Mesenteric fat pad (tissue), 1 donor: ENCODE results near the gene SYT13. TPM values are rescaled to one million over a fixed set of nuclear protein-coding genes. Genes with fewer than 3 reads are reported as not detected.

Experiments
- DNase-seq: peaks from one replicate; pipeline ENCODE4 v3.0.0-alpha.2; 2020; ENCODE audit warnings: low spot score
- total RNA-seq: library from RNA; stranded (reverse); fragmentation: NEBNext Ultra II Directional; extraction: Animal tissue kit (Norgen Biotek cat#: 25700); gene quantifications from one replicate; pipeline ENCODE4 v1.2.1, GENCODE V29; 2021
- donor health status: DM: yes; HTN: yes; CAD: no.

SYT13 gene
- total RNA-seq, 1 donor from 2014 or later = not detected

DNA sequence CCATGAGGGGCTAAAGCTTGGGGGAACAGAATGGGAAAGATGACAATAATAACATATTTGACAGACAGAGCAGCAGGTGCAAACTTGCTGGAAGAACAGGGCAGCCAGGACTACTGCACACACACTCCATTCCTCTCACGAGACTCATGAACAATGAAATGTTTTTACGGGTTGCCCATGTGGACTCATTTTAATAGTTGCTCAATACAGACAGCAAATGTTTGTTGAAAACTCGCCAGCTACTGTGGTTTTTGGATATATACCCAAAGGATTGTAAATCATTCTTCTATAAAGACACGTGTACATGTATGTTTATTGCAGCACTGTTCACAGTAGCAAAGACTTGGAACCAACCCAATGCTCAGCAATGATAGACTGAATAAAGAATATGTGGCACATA is 10.3 kb downstream of the SYT13 start:
- DNase-seq = no peak

DNA sequence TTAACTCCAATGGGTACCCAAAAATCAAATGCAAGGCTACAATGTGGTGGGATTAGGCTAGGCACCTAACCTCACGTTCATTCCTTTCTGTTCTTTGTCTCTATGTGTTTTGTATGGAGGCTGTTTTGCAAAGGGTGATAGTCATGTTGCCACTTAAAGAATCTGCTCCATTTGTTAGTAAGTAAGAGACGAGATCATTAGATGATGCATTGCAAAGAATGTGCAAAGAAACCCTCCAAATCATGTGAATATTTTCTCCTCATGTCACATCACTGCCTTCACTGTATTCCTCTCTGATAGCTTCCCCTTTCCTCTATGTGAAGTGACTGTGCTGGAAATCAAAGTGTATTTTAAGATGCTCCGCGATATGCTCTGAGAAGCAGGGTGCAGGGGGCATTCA is 11.9 kb downstream of the SYT13 start:
- DNase-seq = no peak

DNA sequence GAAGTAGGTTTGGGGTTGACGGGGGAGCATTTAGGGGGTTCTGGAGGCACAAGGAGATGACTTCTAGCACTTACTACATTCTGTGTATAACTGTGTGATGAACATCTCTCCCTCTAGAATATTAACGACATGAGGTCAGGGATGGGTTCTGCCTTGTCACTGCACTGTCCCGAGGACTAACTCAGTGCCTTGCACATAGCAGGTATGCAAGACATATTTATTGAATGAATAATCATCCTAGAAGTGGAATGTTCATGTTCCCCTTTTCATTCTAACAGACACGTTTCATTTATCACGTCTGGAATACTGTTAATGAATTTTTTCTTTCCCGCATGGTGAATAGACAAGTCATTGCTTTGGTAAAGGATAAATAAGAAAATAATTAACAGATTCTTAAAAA is 12.6 kb downstream of the SYT13 start:
- no peak for DNase-seq

DNA sequence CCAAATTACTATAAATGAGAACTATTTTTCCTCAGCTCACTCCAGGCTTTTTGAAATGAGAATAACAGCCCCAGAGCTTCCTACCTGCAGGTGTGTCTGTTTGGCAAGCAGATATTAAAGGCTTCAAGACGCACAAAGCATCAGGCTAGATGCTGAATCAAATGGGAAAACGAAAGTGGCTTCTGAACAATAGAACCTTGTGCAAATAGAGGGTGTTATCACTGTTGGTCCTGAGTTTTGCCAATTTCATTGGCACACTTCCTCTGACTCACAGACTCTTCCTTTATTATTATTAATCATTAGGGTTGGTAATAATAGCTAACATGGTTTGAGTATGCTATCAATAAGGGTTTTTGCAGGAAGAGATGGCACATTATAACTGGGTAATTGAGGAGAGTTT is 13.4 kb downstream of the SYT13 start:
- no peak for DNase-seq

DNA sequence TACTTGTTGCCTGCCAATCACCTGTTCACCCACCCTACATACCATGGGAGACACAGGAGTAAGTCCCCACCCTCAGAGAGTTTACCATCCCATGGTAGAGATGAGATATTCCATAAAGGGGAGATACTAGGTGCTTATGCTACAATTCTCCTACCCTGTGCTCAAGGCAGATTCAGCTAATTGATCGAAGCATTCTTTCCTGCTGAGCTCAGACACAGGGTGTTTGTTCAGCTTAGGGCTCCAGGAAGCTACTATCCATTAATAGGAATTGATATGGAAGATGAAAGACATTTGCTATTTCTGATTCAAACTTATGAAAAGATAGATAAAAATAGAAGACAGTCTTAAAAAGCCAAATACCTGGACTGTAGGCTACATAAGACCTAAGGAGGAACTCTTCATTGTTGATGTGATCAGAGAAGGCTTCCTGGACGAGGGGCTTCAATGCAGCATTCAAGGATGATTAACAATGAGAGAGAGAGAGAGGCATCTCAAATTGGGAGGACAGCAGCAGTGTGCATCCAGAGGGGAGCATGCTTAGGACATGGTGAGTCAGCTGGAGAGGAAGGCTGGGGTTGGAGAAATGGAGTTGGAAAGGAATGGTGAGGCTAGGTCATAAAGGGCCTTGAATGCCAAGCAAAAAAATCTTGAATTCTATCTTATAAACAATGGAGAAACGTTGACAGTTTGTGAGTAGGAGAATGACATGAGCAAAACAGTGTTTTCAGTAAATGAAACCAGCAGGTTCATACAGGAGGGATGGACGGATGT is 15.0 kb downstream of the SYT13 start:
- DNase-seq = no peak

DNA sequence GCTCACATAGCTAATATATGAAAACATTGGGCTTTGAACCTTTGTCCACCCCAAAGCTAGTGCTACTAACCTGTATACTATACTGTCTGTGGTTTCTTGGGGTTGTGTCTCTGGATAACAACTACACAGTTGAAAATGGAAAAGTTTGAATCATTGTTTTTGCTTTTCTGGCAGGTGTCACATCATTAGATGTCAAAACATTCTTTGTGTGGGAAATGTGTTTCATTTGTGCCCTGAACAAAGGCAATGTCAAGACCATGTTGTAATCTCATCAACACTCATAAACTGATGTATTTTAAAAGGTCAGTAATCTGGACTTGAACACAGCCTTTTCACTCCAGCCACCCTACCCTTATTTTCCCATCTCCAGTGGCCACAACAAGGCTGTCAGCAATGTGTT is 16.5 kb downstream of the SYT13 start:
- no peak for DNase-seq

DNA sequence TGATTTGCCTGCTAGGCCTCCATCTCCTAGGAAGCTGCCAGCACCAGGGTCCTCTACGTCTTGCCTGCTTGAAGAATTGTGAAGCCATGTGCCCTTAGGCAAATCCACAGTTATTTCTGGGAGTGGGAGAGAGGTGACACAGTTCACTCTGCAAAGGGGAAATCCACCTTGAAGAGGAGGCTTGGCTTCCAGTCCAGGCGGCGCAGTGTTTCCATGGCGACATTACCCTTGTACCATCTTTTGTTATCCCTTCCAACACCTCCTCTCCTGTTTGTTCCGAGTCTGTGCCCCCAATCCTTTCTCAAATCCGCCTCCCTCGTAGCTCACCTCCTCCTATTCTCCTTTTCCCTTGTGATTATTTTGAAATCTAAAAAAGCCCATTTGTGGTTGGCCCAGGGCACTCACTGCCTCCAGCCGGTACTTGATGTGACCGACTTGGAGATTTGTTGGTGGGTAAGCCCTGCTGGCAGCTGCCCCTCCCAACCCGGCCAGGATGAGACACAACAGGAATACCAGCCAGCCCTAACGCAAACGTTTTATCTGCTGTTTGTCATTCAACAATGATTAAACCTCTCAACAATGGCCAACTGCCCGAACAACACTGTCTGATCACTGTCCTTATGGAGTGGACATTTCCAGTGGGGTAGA is 18.4 kb downstream of the SYT13 start:
- no peak for DNase-seq

DNA sequence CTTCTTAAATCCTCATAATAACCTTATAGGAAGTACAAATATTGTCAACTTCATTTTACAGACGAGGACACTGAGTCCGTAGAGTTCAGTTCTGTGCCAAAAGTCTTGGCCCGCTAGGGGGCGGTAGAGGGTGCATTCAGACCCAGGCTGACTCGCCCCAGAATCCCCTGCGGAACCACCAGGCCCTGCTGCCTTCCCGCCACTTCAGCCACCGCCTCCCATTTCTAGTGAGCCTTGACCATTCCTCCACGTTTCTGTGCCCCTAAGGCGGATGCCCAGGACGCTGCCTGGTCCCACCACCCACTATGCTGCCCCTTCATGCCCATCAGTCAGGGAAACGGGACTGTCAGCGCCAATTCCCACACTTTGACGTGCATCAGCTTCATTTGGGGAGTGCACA is 19.1 kb downstream of the SYT13 start:
- no peak for DNase-seq

DNA sequence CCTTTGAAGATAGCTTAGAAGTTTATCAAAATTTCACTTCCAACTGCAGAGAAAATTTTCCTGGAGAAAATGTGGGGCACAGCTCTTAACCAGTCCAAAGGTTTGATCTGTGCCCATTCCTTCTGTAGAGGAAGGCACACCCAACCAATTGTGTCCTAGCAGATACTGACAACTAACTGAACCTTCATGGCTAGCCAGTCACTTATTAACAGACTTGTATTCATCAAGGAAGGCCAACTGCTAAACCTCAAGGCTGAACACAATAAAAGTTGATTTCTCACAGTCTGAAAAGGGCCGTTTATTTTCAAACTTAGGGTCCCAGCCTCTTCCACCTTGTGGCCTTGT is 19.5 kb downstream of the SYT13 start:
- DNase-seq = no peak

DNA sequence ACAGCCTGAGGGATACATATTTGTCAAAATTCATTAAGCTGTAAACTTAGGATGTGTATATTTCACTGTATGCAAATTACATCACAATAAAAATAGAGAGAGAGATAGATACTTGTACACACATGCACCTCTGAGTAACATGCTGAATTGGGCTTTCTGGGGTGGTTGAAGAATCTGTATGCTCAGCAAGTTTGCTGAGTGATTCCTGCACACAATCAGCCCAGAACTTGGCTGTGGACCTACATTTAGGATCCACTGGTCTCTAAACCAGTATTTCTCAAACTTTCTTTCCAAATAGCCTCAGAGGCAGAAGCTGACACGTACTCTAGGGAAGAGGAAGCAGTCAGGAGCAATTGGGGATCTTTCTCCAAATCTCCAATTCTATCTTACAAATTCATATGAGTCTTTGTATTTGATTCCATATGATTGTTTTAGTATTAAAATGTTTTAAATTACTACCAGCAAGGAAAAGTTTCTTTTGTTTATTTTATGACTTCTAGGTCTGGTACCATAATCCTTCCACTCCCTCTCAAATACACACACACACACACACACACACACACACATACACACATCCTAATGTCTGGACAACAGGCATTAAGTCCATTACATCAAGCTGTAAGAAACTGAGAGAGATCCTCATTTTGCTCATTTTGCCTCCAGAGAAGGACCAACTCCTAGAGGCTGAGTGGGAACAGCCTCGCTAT is 20.0 kb downstream of the SYT13 start:
- DNase-seq = no peak

DNA sequence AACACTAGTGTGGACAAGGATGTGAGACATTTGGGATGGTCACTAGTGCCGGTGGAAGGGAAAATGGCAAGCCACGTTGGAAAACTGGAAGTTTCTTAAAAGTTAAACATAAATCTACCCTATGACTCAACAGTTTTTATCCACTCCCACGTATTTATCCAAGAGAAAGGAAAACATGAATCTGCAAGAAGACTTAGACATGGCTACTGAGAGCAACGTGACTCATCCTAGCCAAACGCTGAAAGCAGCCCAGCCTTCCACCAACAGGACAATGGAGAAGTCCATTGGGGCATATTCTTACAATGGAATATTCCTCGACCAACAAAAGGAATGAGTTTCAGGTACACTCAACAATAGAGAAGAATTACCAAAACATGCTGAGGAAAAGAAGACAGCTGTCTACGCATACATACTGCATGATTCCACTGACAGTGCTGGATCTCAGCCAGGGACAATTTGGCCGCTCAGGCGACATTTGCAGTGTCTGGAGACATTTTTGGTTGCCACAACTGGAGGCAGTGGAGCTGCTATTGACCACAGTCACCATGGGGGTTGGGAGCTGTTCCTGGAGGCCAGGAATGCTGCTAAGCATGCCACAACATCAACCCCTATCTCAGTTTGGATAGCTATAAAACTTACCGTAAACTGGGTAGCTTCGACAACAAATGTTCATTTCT is 21.2 kb downstream of the SYT13 start:
- DNase-seq = no peak

DNA sequence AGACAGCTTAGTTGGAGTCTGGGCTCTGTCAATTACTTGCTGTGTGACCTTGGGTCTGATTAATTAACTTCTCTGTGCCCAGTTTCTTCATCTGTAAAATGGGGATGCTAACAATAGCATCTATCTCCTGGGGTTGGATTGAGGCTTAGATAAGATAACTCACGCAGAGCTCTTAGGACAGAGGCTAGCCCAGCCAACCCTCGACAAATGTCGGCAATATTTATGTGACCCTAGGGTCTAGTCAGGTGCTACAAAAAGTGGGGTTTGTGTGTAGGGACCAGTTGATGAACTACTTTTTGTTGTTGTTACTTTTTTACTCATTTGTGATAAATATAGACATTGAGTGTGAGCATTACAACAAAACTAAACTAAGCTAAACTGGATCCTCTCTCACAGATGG is 22.4 kb downstream of the SYT13 start:
- no peak for DNase-seq

DNA sequence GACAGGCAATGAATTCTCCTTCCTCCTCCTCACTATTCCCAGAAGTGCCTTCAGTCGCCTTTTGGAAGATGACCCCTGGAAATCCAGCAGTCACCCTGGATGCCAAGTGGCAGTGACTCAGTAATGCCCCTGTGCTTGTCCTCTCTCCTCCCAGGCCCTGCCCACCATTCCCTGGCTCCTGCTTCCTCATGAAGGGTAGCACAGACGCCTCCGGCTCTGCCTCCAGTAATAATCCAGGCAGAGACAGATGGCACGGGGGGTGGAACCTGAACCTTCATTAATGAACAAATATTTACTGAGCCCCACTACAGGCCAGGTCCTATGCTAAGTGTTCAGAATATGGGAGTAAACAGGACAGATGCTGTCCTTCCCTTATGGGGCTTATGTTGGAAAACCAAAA is 23.2 kb downstream of the SYT13 start:
- no peak for DNase-seq

DNA sequence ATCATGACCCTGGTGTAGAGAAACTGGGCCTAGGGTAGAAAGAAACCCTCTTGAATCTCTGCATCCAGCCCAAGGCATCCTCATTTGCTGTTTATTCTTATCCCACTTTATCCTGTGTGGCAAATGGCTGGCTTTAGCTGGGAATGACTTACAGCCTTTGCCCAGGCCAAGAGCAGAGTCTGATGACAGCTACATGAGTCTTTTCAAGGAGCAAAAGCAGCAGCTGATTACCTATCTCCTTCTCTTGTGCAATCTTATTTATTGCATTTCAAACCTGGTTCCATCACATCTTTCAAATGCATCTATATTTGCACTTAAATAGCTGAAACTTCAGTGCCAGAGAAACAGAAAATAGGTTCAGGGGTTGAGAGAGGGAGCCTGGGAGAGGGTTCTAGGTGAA is 26.1 kb downstream of the SYT13 start:
- no peak for DNase-seq

DNA sequence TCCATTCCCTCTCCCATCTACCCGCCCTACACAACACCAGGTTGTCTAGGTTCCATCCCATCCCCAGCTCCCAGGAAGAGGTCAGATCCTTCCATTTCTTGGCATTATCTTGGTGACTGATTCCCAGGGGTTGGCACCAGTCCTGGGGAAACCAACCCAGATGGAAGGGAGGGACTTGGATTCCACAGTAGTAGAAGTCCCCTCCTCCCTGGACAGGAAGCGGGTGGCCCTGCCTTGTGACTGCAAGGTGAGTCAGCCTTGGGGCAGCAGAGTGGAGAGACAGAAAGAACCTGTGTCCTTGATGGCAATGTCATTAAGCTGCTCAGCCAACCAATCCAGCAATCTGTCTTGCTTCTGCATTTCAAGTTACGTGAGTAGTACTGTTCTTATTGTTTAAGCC is 26.5 kb downstream of the SYT13 start:
- DNase-seq = no peak

DNA sequence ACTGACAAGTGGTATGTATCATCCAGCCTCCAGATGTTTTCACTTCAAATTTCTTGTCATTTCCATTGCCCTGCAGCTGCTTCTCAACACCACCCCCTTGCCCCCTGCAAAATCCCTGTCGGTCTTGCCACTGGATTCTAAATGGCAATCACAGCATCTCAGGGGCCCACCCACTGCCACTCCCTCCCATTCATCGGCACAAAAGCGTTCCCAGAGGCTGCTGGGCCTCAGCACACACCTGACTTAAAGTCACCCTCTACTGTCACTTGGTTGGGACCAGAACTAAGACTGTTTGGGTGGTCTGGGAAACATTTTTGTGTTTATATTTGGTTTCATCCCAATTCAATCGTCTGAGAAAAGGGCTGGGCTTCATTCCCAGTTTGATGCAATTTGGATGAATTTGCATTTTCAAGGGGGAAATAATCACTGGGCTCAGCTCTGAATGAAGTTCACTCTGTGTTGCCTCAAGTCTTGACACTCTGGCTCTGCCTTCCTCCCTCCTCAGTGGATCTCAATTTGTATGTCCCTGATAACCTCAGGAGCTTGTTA is 27.1 kb downstream of the SYT13 start:
- no peak for DNase-seq

DNA sequence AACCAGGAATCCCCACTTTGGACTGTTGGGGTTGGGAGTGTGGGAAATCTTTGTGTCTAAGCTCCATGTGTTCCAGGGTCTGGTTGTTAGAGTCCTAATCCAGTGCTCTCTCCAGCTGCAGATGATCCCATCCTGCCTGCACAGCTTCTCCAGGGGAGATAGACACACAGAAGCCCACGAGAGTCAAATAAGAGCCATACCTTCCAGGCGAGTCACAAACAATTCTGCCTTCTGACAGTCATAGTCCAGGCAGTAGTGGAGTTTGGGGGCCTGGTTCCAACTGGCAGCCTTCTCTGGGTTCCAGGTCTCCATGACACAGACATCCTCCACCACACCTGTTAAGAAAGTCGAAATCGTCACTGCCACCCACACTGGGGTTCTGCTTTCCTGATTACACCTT is 32.1 kb downstream of the SYT13 start:
- no peak for DNase-seq

DNA sequence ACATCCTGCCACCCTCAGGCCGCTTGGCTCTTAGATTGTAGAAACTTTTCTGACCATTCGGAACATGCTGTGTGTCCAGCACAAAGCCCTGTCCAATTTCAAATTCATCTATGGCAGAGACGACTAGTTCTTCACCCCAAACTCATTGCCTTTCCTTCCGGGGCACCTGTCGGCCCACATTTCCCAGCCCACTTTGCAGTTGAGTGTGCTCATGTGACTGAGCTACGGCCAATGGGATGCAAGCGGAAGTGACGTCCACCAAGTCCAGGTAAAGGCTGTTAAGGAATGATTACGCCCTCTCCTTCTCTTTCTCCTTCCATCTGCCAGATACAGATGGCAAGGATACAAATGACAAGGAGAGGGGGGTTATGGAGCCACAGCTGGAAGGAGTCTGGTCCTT is 32.5 kb downstream of the SYT13 start:
- no peak for DNase-seq

DNA sequence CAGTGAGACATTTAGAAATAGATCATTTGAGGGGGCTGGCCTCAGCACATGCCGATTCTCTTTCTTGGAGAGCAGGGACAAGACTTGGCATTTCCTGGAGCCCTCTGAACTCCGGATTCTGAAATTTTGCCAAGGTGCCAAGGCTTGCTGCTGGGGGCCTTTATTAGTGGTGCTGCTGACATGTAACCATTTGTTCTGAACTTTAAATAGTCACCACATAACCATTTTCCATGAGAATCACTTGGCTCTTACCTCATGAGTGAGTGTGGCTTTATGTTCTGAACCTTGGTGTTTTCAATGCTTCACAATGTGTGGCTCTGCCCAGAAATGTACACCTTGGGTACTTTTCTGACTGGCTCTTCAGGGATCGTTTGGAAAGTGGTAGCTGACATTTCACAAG is 33.3 kb downstream of the SYT13 start:
- DNase-seq = no peak

DNA sequence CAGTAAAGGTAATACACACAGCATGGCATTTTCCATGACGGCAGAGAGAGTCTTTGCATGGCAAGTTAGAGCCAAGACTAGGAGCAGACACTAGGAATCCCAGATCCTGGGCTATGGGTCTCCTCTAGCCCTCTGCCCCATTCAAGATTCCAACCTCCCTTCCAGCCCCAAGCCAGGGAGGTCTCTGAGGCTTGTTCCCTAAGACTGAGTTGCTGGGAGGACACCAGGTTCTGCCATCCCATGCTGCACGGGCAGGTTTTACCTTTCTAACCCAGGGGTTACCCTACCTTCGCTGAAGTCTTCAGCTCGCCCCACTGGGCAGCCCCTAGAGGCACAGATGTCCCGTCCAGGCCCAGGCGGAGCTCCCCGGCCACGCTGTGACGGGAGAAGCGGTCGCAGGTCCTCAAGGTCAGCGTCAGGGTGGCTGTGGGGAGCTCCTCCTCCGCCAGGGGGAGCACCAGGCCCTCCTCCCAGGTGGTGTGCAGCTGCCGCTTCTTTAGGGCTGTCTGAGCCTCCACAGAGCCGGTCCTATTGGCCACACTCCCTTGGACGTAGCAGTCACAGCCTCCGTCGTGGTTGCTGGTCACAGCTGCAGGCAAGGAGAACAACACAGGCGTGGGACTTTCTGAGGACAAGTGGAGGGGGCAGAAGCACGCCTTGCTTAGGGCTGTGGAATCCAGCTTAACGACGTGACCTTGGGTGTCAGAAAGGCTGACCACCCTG is 33.8 kb downstream of the SYT13 start:
- no peak for DNase-seq

DNA sequence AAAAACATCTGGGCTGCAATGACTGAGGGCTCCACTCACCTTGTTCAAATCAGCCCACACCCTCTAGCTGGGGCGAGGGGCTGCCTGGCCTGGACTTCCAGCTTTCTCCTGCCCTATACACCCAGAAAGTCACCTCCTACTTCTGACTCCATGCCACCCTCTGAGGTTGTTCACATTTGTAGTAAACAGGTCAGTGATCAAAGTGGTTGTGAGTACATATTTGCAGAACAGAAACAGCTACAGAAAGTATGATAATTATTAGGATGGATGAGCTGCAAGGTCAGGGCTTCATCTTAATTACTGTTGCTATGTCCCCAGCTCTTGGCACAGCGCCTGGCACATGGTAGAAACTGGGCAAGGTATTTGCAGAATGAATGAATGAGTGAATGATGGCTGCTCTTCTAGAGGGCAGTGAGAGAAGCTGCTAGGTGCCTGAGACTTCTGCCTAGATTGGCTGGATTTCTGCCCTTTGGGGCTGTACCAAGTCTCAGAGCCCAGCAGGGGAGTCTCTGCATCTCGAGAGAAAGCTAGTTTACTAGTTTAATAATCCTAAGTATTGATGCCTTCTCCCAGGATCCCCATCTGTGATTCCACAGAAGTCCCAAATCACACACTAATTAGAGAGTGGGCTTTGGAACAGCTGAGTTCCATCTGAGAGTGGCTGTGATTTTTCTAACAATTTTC is 36.0 kb downstream of the SYT13 start:
- DNase-seq = peak; percentile 45
